ENCODE results near the gene ADGRV1.

The ADGRV1 gene

GRCh38 chr5:91139572-91140200, 581.1 kb downstream of the ADGRV1 start:
- H3K36me3 ChIP-seq = no peaks in the 10 kb centered on the region
- H3K27ac ChIP-seq = no peak overlapping the region
- no peak for TF ChIP-seq Cebpa-rat (IDR thresholded peaks at IDR 0.05)
- H3K4me2 ChIP-seq = no peak overlapping the region
- no peak overlapping the region for H3K9ac ChIP-seq
- no peak overlapping the region for H3K4me3 ChIP-seq
- H3K4me1 ChIP-seq = no peaks in the 10 kb centered on the region
- H3K27me3 ChIP-seq = no peaks in the 10 kb centered on the region
- no peaks in the 10 kb centered on the region for H3K9me3 ChIP-seq
- H4K20me1 ChIP-seq = no peaks in the 10 kb centered on the region

DNA sequence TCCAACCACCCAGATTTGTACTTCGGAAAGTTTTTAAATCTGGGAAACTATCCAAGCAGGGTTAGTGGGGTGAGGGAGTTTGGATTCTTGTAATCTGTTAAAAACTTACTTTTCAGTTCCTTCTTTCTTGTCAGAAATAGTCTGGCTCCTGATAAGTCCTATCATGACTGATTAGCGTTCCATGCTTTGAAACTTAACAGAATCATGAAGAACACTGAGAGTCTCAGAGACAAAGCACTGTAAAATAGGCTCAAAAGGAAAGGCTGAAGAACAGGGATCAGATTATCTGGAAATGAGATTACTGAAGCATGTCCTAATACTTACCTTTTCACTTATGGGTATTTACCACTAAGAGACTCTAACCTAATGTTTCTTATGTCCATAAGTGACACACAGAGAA, 582.1 kb downstream of the ADGRV1 start:
- no peak for TF ChIP-seq Cebpa-rat (IDR thresholded peaks at IDR 0.05)
- Histone ChIP-seq H4K20me1 (no peaks in the 10 kb centered on the region), H3K4me3 (no peak overlapping the region), H3K4me1 (no peaks in the 10 kb centered on the region), H3K9ac (no peak overlapping the region), H3K27ac (no peak overlapping the region), H3K27me3 (no peaks in the 10 kb centered on the region), H3K9me3 (no peaks in the 10 kb centered on the region), H3K4me2 (no peak overlapping the region), H3K36me3 (no peaks in the 10 kb centered on the region)

- Histone ChIP-seq H4K20me1 (no peaks in the 10 kb centered on the region), H3K9me3 (no peaks in the 10 kb centered on the region), H3K36me3 (no peaks in the 10 kb centered on the region), H3K4me3 (no peak overlapping the region), H3K9ac (no peak overlapping the region), H3K27ac (no peak overlapping the region), H3K27me3 (no peaks in the 10 kb centered on the region), H3K4me1 (no peaks in the 10 kb centered on the region), H3K4me2 (no peak overlapping the region)
- no peak for TF ChIP-seq Cebpa-rat (IDR thresholded peaks at IDR 0.05)
These were observed 583.0 kb downstream of the ADGRV1 start for GRCh38 chr5:91141642-91142041.

GRCh38 chr5:91142386-91142785, 583.8 kb downstream of the ADGRV1 start:
- Histone ChIP-seq H4K20me1 (no peaks in the 10 kb centered on the region), H3K4me1 (no peaks in the 10 kb centered on the region), H3K27ac (no peak overlapping the region), H3K4me2 (no peak overlapping the region), H3K9me3 (no peaks in the 10 kb centered on the region), H3K4me3 (no peak overlapping the region), H3K36me3 (no peaks in the 10 kb centered on the region), H3K27me3 (no peaks in the 10 kb centered on the region), H3K9ac (no peak overlapping the region)
- no peak for TF ChIP-seq Cebpa-rat (IDR thresholded peaks at IDR 0.05)

- Histone ChIP-seq H3K4me2 (no peak overlapping the region), H3K9ac (no peak overlapping the region), H3K4me3 (no peak overlapping the region), H3K27ac (no peak overlapping the region), H4K20me1 (no peaks in the 10 kb centered on the region), H3K4me1 (no peaks in the 10 kb centered on the region), H3K36me3 (no peaks in the 10 kb centered on the region), H3K9me3 (peaks cover 2% of the 10 kb centered on the region; the same call in 1 of the 2 replicates), H3K27me3 (no peaks in the 10 kb centered on the region)
- TF ChIP-seq Cebpa-rat (IDR thresholded peaks at IDR 0.05) = no peak
These were observed 584.2 kb downstream of the ADGRV1 start for GRCh38 chr5:91142819-91143218.

GRCh38 chr5:91143840-91144239, 585.2 kb downstream of the ADGRV1 start:
- no peak for TF ChIP-seq Cebpa-rat (IDR thresholded peaks at IDR 0.05)

GRCh38 chr5:91144491-91145332, 586.1 kb downstream of the ADGRV1 start:
- TF ChIP-seq Cebpa-rat (IDR thresholded peaks at IDR 0.05) = no peak
- H4K20me1 ChIP-seq = no peaks in the 10 kb centered on the region
- no peak overlapping the region for H3K9ac ChIP-seq
- peaks cover 20% of the 10 kb centered on the region for H3K9me3 ChIP-seq
- H3K36me3 ChIP-seq = peaks cover 4% of the 10 kb centered on the region; the same call in 1 of the 2 replicates
- H3K4me2 ChIP-seq = no peak overlapping the region
- no peaks in the 10 kb centered on the region for H3K27me3 ChIP-seq
- no peak overlapping the region for H3K4me3 ChIP-seq
- no peaks in the 10 kb centered on the region for H3K4me1 ChIP-seq
- no peak overlapping the region for H3K27ac ChIP-seq

More at GRCh38 chr5:91143840-91144239, 585.2 kb downstream of the ADGRV1 start:
- no peaks in the 10 kb centered on the region for H3K27me3 ChIP-seq
- H4K20me1 ChIP-seq = no peaks in the 10 kb centered on the region
- no peak overlapping the region for H3K4me2 ChIP-seq
- H3K9ac ChIP-seq = no peak overlapping the region
- H3K36me3 ChIP-seq = peaks cover 4% of the 10 kb centered on the region; the same call in 1 of the 2 replicates
- no peak overlapping the region for H3K27ac ChIP-seq
- no peaks in the 10 kb centered on the region for H3K4me1 ChIP-seq
- H3K4me3 ChIP-seq = no peak overlapping the region
- peaks cover 12% of the 10 kb centered on the region for H3K9me3 ChIP-seq

DNA sequence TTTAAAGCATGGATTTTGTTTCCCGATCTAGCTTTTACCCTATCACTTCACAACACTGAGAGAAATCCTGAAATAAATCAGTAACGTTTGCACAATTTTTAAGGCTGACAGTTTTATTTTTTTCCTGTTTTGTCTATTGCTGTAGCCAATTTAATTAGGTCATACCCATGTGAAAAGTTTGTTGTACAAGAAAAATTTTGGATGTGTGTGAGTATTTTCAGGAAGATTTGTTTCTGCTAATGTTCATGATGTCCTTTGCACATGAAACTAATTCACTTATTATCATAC, 586.7 kb downstream of the ADGRV1 start:
- no peak overlapping the region for H3K9ac ChIP-seq
- no peak overlapping the region for H3K4me2 ChIP-seq
- no peaks in the 10 kb centered on the region for H3K27me3 ChIP-seq
- TF ChIP-seq Cebpa-rat (IDR thresholded peaks at IDR 0.05) = no peak
- no peaks in the 10 kb centered on the region for H3K4me1 ChIP-seq
- no peaks in the 10 kb centered on the region for H4K20me1 ChIP-seq
- H3K27ac ChIP-seq = no peak overlapping the region
- H3K4me3 ChIP-seq = no peak overlapping the region
- peaks cover 20% of the 10 kb centered on the region for H3K9me3 ChIP-seq
- peaks cover 4% of the 10 kb centered on the region; the same call in 1 of the 2 replicates for H3K36me3 ChIP-seq

DNA sequence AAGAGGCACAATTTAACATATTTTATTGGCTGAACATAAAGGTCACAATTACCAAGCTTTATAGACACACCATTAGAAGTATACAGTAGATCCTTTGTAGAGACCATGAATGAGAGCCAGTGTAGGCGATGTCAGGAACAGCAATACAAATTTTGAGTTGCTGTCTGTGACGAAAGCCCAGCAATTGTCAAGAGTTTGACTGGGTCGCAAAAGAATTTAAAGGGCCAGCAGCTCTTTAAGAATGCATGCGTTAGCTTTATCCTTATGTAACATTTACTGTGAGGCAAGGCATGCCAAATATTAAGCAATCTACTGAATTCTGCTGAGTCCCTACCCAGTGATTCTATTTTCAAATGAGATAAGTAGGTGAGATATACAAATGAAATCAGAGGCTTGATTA, 587.6 kb downstream of the ADGRV1 start:
- peaks cover 4% of the 10 kb centered on the region; the same call in 1 of the 2 replicates for H3K36me3 ChIP-seq
- H3K9me3 ChIP-seq = peaks cover 20% of the 10 kb centered on the region
- no peak overlapping the region for H3K9ac ChIP-seq
- no peak overlapping the region for H3K4me2 ChIP-seq
- no peak overlapping the region for H3K4me3 ChIP-seq
- no peaks in the 10 kb centered on the region for H3K4me1 ChIP-seq
- no peaks in the 10 kb centered on the region for H3K27me3 ChIP-seq
- TF ChIP-seq Cebpa-rat (IDR thresholded peaks at IDR 0.05) = no peak
- no peaks in the 10 kb centered on the region for H4K20me1 ChIP-seq
- no peak overlapping the region for H3K27ac ChIP-seq

DNA sequence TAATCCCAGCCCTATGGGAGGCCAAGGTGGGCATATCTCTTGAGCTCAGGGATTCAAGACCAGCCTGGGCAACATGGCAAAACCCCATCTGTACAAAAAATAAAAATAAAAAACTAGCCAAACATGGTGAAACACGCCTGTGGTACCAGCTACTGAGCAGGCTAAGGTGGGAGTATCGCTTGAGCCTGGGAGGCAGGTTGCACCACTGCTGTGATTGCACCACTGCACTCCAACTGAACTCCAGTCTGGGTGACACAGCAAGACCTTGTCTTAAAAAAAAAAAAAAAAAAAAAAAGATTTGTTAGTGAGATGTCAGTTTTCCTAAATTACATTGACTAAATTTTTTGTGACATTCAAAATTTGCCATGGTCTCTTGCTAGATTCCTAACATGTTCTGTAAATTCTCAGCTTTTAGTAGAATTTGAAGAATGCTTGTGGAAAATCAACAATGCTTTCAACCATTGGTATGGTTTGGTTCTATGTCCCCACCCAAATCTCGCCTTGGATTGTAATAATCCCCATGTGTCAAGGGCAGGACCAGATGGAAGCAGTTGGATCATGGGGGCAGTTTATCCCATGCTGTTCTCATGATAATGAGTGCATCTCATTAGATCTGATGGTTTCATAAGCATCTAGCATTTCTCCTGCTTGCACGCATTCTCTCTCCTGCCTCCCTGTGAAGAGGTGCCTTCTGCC, 588.5 kb downstream of the ADGRV1 start:
- Histone ChIP-seq H4K20me1 (no peaks in the 10 kb centered on the region), H3K4me3 (no peak overlapping the region), H3K27me3 (no peaks in the 10 kb centered on the region), H3K27ac (no peak overlapping the region), H3K9ac (no peak overlapping the region), H3K4me2 (no peak overlapping the region), H3K9me3 (peaks cover 20% of the 10 kb centered on the region), H3K4me1 (no peaks in the 10 kb centered on the region), H3K36me3 (peaks cover 4% of the 10 kb centered on the region; the same call in 1 of the 2 replicates)
- no peak for TF ChIP-seq Cebpa-rat (IDR thresholded peaks at IDR 0.05)
